GM23248 (cell line): ENCODE results near the gene PGBD5. TPM values are rescaled to one million over a fixed set of nuclear protein-coding genes. Genes with fewer than 3 reads are reported as not detected.
A peak's percentile ranks its signal among the peaks of the same experiment; 100 is the strongest.

ENCODE experiments used
- DNase-seq: peaks from one replicate; pipeline ENCODE4 v3.0.0-alpha.2; 2015
- H2AFZ ChIP-seq: fragments of 200-600 bp; sonication (generic); 2 replicates; pipeline ENCODE4 v1.6.1; 2016; ENCODE audit warnings: antibody characterized with exemption
- H3F3A ChIP-seq: fragments of 200-600 bp; sonication (generic); 2 replicates; pipeline ENCODE4 v1.6.1; 2016; ENCODE audit warnings: mild to moderate bottlenecking, antibody characterized with exemption, mixed run types; ENCODE audit not compliant: insufficient read depth
- H3K27ac ChIP-seq: fragments of 200-600 bp; sonication (generic); 2 replicates; pipeline ENCODE4 v1.5.1; 2016; ENCODE audit warnings: mild to moderate bottlenecking
- H3K27me3 ChIP-seq: fragments of 200-600 bp; sonication (generic); replicated peaks from 2 replicates; pipeline ENCODE4 v1.6.1; 2016; ENCODE audit warnings: mild to moderate bottlenecking; ENCODE audit not compliant: insufficient read depth
- H3K36me3 ChIP-seq: fragments of 200-600 bp; sonication (generic); 2 replicates; pipeline ENCODE4 v1.6.1; 2016; ENCODE audit warnings: low read depth, mild to moderate bottlenecking
- H3K4me1 ChIP-seq: fragments of 200-600 bp; sonication (generic); 2 replicates; pipeline ENCODE4 v1.6.1; 2016; ENCODE audit warnings: mild to moderate bottlenecking; ENCODE audit not compliant: insufficient read depth
- H3K4me2 ChIP-seq: fragments of 200-600 bp; sonication (generic); one replicate; pipeline ENCODE4 v1.6.1; 2016; ENCODE audit warnings: mild to moderate bottlenecking; ENCODE audit not compliant: unreplicated experiment
- H3K4me3 ChIP-seq: fragments of 200-600 bp; sonication (generic); 2 replicates; pipeline ENCODE4 v1.5.1; 2016; ENCODE audit warnings: mild to moderate bottlenecking
- H3K79me2 ChIP-seq: fragments of 200-600 bp; sonication (generic); 2 replicates; pipeline ENCODE4 v1.6.1; 2016; ENCODE audit warnings: mild to moderate bottlenecking; ENCODE audit not compliant: insufficient read depth
- H3K9ac ChIP-seq: fragments of 200-600 bp; sonication (generic); 2 replicates; pipeline ENCODE4 v1.6.1; 2016; ENCODE audit warnings: mild to moderate bottlenecking
- H3K9me2 ChIP-seq: fragments of 200-600 bp; sonication (generic); 2 replicates; pipeline ENCODE4 v1.6.1; 2016; ENCODE audit warnings: mixed run types, mild to moderate bottlenecking, moderate library complexity; ENCODE audit not compliant: insufficient read depth
- H3K9me3 ChIP-seq: fragments of 200-600 bp; sonication (generic); one replicate; pipeline ENCODE4 v1.6.1; 2017; ENCODE audit warnings: low read depth
- H4K20me1 ChIP-seq: fragments of 200-600 bp; sonication (generic); 2 replicates; pipeline ENCODE4 v1.6.0; 2016; ENCODE audit not compliant: insufficient read depth
- EZH2 ChIP-seq: fragments of 200-600 bp; sonication (generic); IDR thresholded peaks from 2 replicates; pipeline ENCODE4 v1.6.1; 2018; ENCODE audit warnings: antibody characterized with exemption, mild to moderate bottlenecking; ENCODE audit not compliant: insufficient read depth, poor library complexity, severe bottlenecking
- EZH2phosphoT487 ChIP-seq: fragments of 200-600 bp; sonication (generic); IDR thresholded peaks from 2 replicates; pipeline ENCODE4 v1.6.1; 2018; ENCODE audit warnings: antibody characterized with exemption, moderate library complexity, mild to moderate bottlenecking, low read depth; ENCODE audit not compliant: insufficient read depth
- WGBS, 2 experiments: methylation state at CpG; one replicate each; pipeline ENCODE4 v1.1.6; 2015 to 2017; ENCODE audit warnings: low lambda C conversion rate in 2 of 2, low coverage in 1 of 2; ENCODE audit errors: missing lambda C conversion rate in 2 of 2; 5-methylcytosine and 5-hydroxymethylcytosine counted together
- in situ Hi-C: fragments of 300-500 bp; cut with MboI; formaldehyde crosslinking; loops from 2 replicates; pipeline ENCODE4 v1.15.0; 2020
- polyA plus RNA-seq: library from polyadenylated mRNA; unstranded; fragments of >200 nt; fragmentation: Nextera tagmentation; extraction: Ambion mirVana; gene quantifications from 2 replicates; pipeline ENCODE4 v1.2.1, GENCODE V29; 2016
- total RNA-seq: library from RNA; depleted of rRNA; stranded (reverse); fragments of >200 nt; shearing (Covaris generic); gene quantifications from 2 replicates; pipeline ENCODE4 v1.2.3, GENCODE V29; 2014

The PGBD5 gene
- total and polyA plus RNA-seq, 2 experiments from 2014 or later, result 0.23 to 0.32 TPM

- in situ Hi-C loops, result no loop called here
- DNase-seq, result no peak
Observed at GRCh38 chr1:230403442-230403841, 22.7 kb downstream of the PGBD5 start.

GRCh38 chr1:230401763-230402294 lies 24.3 kb downstream of the PGBD5 start:
- Histone ChIP-seq H3K27me3 (no peaks in the 10 kb centered on the region), H3K4me1 (no peaks in the 10 kb centered on the region; the same call in 1 of the 2 replicates), H3F3A (no peaks in the 10 kb centered on the region), H3K27ac (no peak overlapping the region), H3K4me2 (no peak overlapping the region), H3K4me3 (no peak overlapping the region), H2AFZ (no peak overlapping the region), H4K20me1 (no peaks in the 10 kb centered on the region), H3K9me3 (no peaks in the 10 kb centered on the region), H3K9me2 (no peaks in the 10 kb centered on the region), H3K36me3 (no peaks in the 10 kb centered on the region), H3K9ac (no peak overlapping the region), H3K79me2 (no peaks in the 10 kb centered on the region)
- 21 to 32% methylated on average over 8 of the region's 8 CpGs for WGBS, 2 experiments
- DNase-seq, result peak; percentile 41
- TF ChIP-seq EZH2phosphoT487, result no peak
- in situ Hi-C loops, result no loop called here

More at GRCh38 chr1:230403442-230403841, 22.7 kb downstream of the PGBD5 start:
- H3K4me1 ChIP-seq, result no peaks in the 10 kb centered on the region; the same call in 1 of the 2 replicates
- no peaks in the 10 kb centered on the region for H3K9me3 ChIP-seq
- H3K27ac ChIP-seq, result no peak overlapping the region
- H3K27me3 ChIP-seq, result no peaks in the 10 kb centered on the region
- H3K4me3 ChIP-seq, result no peak overlapping the region
- H3K79me2 ChIP-seq, result no peaks in the 10 kb centered on the region
- no peak overlapping the region for H3K9ac ChIP-seq
- H2AFZ ChIP-seq, result no peak overlapping the region
- 61 to 65% methylated on average over 5 to 7 of the region's 7 CpGs for WGBS, 2 experiments
- no peaks in the 10 kb centered on the region for H4K20me1 ChIP-seq
- H3K4me2 ChIP-seq, result no peak overlapping the region
- no peak for TF ChIP-seq EZH2
- no peak for TF ChIP-seq EZH2phosphoT487
- H3K9me2 ChIP-seq, result no peaks in the 10 kb centered on the region
- no peaks in the 10 kb centered on the region for H3K36me3 ChIP-seq
- H3F3A ChIP-seq, result no peaks in the 10 kb centered on the region

- Histone ChIP-seq H3K36me3 (no peaks in the 10 kb centered on the region), H3K4me3 (no peak overlapping the region), H3K79me2 (no peaks in the 10 kb centered on the region), H3K9ac (no peak overlapping the region), H3K9me2 (no peaks in the 10 kb centered on the region), H3K27ac (no peak overlapping the region), H2AFZ (no peak overlapping the region), H3K4me2 (no peak overlapping the region), H3F3A (no peaks in the 10 kb centered on the region), H3K4me1 (no peaks in the 10 kb centered on the region), H3K9me3 (no peaks in the 10 kb centered on the region), H3K27me3 (no peaks in the 10 kb centered on the region), H4K20me1 (no peaks in the 10 kb centered on the region)
- no peak for DNase-seq
- 74% methylated on average over 14 of the region's 14 CpGs for WGBS, 2 experiments
- in situ Hi-C loops, result no loop called here
- no peak for TF ChIP-seq EZH2phosphoT487
Observed at GRCh38 chr1:230401101-230401500, 25.0 kb downstream of the PGBD5 start.

GRCh38 chr1:230400007-230400344 lies 26.2 kb downstream of the PGBD5 start:
- no peak overlapping the region for H3K27ac ChIP-seq
- no peaks in the 10 kb centered on the region for H3K36me3 ChIP-seq
- no peak overlapping the region for H3K4me3 ChIP-seq
- no peaks in the 10 kb centered on the region for H3K4me1 ChIP-seq
- H3K9me2 ChIP-seq, result no peaks in the 10 kb centered on the region
- no peak overlapping the region for H3K9ac ChIP-seq
- H3K79me2 ChIP-seq, result no peaks in the 10 kb centered on the region
- H3F3A ChIP-seq, result no peaks in the 10 kb centered on the region
- H4K20me1 ChIP-seq, result no peaks in the 10 kb centered on the region
- no peaks in the 10 kb centered on the region for H3K9me3 ChIP-seq
- no peaks in the 10 kb centered on the region for H3K27me3 ChIP-seq
- no peak for DNase-seq
- no peak overlapping the region for H3K4me2 ChIP-seq
- WGBS, 2 experiments, result 62 to 71% methylated on average over 8 of the region's 8 CpGs
- TF ChIP-seq EZH2, result no peak
- TF ChIP-seq EZH2phosphoT487, result no peak
- in situ Hi-C loops, result no loop called here
- H2AFZ ChIP-seq, result no peak overlapping the region
